ENCODE results near the gene TERF2IP. TPM values are rescaled to one million over a fixed set of nuclear protein-coding genes. Genes with fewer than 3 reads are reported as not detected.

TERF2IP gene
- total RNA-seq, 1 donor from 2014 or later, result 60.1 TPM

DNA sequence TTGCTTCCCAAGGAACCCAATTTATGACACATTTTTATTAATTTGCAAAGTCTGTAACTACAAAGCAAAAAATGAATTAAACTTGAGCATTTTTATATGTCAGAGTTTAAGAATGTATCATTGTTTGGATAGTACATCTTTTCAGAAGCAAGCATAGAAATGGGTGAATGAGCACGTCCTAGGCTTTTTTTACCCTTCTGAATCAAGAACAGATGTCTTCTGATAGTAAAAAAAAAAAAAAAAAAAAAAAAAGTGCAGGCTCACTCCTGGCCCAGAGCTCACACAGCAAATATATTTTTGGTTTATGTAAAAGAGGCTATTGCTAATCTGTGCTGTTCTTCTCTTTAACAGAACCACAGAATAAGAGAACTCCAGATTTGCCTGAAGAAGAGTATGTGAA is 6.3 kb downstream of the TERF2IP start:
- Histone ChIP-seq H3K27ac (replicated peaks) (no peak overlapping the region), H3K27me3 (ENCODE audit: low read depth) (no peaks in the 10 kb centered on the region), H3K4me1 (peaks cover 75% of the 10 kb centered on the region), H3K9me3 (replicated peaks) (no peaks in the 10 kb centered on the region), H3K4me3 (no peak overlapping the region), H3K36me3 (peaks cover 49% of the 10 kb centered on the region)
- TF ChIP-seq, protein P1, sequence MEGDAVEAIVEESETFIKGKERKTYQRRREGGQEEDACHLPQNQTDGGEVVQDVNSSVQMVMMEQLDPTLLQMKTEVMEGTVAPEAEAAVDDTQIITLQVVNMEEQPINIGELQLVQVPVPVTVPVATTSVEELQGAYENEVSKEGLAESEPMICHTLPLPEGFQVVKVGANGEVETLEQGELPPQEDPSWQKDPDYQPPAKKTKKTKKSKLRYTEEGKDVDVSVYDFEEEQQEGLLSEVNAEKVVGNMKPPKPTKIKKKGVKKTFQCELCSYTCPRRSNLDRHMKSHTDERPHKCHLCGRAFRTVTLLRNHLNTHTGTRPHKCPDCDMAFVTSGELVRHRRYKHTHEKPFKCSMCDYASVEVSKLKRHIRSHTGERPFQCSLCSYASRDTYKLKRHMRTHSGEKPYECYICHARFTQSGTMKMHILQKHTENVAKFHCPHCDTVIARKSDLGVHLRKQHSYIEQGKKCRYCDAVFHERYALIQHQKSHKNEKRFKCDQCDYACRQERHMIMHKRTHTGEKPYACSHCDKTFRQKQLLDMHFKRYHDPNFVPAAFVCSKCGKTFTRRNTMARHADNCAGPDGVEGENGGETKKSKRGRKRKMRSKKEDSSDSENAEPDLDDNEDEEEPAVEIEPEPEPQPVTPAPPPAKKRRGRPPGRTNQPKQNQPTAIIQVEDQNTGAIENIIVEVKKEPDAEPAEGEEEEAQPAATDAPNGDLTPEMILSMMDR (IDR thresholded peaks at IDR 0.05; ENCODE audit: borderline replicate concordance), result no peak
- intact Hi-C loops (cut with micrococcal nuclease), result no loop called here
- no peak for DNase-seq

DNA sequence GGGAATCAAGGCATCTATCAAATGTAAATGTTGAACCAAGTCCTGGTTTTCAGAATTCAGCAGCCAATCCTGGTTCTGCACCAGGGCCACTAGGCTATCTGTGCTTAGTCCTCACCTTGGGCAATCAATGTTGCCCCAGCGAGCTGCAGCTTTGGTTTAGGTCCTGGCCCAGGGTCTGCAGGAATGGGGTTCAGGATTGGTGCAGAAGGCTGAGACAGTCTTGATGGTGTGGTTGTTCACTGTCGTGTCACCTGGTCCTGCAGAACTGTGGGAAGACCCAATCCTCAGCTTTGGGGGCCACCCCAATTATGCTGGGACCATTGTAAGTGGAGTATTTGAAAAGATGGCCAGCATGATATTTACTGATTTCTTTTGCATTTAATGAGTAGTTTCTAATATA is 10.6 kb downstream of the TERF2IP start:
- H3K4me3 ChIP-seq, result no peak overlapping the region
- H3K4me1 ChIP-seq, result peaks cover 54% of the 10 kb centered on the region
- intact Hi-C loops (cut with micrococcal nuclease), result no loop called here
- peaks cover 61% of the 10 kb centered on the region for H3K36me3 ChIP-seq
- TF ChIP-seq, protein P1 (IDR thresholded peaks at IDR 0.05; ENCODE audit: borderline replicate concordance), result no peak
- no peaks in the 10 kb centered on the region for H3K9me3 ChIP-seq (replicated peaks)
- DNase-seq, result no peak
- H3K27ac ChIP-seq (replicated peaks), result no peak overlapping the region
- no peaks in the 10 kb centered on the region for H3K27me3 ChIP-seq (ENCODE audit: low read depth)

DNA sequence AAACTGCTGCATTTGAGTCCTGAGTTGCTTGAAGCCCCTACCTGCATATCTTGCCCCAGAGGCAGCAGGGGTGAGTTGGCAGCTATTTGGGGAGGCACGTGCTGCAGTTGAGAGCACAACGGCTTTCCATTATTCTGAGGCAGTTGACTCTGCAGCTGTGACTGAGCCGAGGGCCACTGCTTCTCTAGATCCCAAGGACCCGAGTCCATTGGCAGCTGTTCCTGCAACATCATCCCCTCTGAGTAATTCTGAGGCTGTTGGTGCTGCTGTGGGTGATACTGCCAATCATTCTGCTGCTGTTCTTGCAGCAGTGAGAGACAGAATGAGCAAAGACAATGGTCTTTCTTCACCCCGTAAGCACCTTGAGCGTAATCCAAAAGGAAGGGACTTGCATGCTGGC is 12.7 kb downstream of the TERF2IP start:
- H3K27me3 ChIP-seq (ENCODE audit: low read depth), result no peaks in the 10 kb centered on the region
- H3K27ac ChIP-seq (replicated peaks), result peak overlapping the region; percentile 13
- H3K9me3 ChIP-seq (replicated peaks), result no peaks in the 10 kb centered on the region
- H3K4me1 ChIP-seq, result peaks cover 42% of the 10 kb centered on the region
- no peak for DNase-seq
- TF ChIP-seq, protein P1 (IDR thresholded peaks at IDR 0.05; ENCODE audit: borderline replicate concordance), result no peak
- intact Hi-C loops (cut with micrococcal nuclease), result no loop called here
- peaks cover 48% of the 10 kb centered on the region for H3K36me3 ChIP-seq
- no peak overlapping the region for H3K4me3 ChIP-seq

DNA sequence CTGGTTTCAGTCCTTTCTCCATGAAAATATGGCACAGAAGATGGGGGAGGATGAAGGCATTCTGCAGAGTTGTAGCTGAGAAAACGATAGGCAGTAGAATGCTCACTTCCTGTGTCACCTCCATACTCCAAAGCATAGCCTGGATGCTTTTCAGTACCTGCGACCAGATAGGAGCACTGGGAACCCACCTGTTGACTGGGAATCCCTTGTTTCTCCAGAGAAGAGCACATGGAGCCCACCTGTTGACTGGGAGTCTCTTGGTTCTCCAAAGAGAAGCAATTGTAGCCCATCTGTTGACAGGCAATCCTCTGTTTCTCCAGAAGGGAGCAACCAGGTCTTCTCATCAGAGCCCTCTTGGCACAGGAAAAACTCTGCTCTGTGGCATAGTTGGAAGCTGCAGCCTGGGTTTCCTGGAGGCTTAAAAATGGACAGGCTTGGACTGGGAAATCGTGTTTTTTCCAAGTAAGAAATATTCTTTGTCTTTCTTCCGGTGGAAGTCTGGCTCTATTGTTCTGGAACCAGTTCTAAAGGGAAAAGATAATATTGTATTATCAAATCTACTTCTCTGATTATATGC is 13.2 kb downstream of the TERF2IP start:
- H3K36me3 ChIP-seq, result peaks cover 43% of the 10 kb centered on the region

DNA sequence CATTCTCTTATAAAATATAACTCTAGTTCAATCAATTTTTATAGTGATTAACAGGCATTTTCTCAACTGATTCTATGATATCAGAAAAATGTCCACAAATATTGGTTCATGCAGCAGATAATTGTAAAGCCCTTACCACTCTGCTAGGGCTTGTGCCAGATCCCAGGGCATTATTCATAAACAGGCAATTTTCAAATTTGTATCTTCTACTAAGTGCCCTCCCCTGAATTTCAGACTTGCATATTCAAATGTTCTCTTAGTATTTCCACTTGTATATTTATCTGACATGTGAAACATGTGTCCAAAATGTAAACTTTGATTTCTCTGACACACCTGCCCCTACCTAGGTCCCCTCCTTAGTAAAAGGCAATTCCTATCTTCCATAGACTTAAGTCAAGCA is 19.9 kb downstream of the TERF2IP start:
- Histone ChIP-seq H3K27me3 (ENCODE audit: low read depth) (no peaks in the 10 kb centered on the region), H3K27ac (replicated peaks) (no peak overlapping the region), H3K4me3 (no peak overlapping the region), H3K36me3 (no peaks in the 10 kb centered on the region), H3K4me1 (no peaks in the 10 kb centered on the region), H3K9me3 (replicated peaks) (no peaks in the 10 kb centered on the region)
- intact Hi-C loops (cut with micrococcal nuclease), result no loop called here
- TF ChIP-seq, protein P1 (IDR thresholded peaks at IDR 0.05; ENCODE audit: borderline replicate concordance), result no peak
- DNase-seq, result no peak

More for the DNA sequence above, 13.2 kb downstream of the TERF2IP start:
- intact Hi-C loops (cut with micrococcal nuclease), result no loop called here
- no peak for DNase-seq
- Histone ChIP-seq H3K4me1 (peaks cover 42% of the 10 kb centered on the region), H3K27ac (replicated peaks) (peak overlapping the region; percentile 13), H3K9me3 (replicated peaks) (no peaks in the 10 kb centered on the region), H3K4me3 (no peak overlapping the region), H3K27me3 (ENCODE audit: low read depth) (no peaks in the 10 kb centered on the region)
- TF ChIP-seq, protein P1 (IDR thresholded peaks at IDR 0.05; ENCODE audit: borderline replicate concordance), result no peak

All from left ventricle myocardium inferior (tissue), 1 donor.